GM18909 (cell line): ENCODE results near the gene RASL12.
"Not testable (repeated sequence)": the region's sequence is repeated elsewhere in the genome, so short reads cannot be mapped to it uniquely, and the experiment has no call there.

Experiments
- ATAC-seq: cut with Tn5 transposase; IDR thresholded peaks from one replicate; pipeline ENCODE4 v1.9.1; 2021; ENCODE audit warnings: mild to moderate bottlenecking; ENCODE audit not compliant: unreplicated experiment, poor library complexity

The RASL12 gene

DNA sequence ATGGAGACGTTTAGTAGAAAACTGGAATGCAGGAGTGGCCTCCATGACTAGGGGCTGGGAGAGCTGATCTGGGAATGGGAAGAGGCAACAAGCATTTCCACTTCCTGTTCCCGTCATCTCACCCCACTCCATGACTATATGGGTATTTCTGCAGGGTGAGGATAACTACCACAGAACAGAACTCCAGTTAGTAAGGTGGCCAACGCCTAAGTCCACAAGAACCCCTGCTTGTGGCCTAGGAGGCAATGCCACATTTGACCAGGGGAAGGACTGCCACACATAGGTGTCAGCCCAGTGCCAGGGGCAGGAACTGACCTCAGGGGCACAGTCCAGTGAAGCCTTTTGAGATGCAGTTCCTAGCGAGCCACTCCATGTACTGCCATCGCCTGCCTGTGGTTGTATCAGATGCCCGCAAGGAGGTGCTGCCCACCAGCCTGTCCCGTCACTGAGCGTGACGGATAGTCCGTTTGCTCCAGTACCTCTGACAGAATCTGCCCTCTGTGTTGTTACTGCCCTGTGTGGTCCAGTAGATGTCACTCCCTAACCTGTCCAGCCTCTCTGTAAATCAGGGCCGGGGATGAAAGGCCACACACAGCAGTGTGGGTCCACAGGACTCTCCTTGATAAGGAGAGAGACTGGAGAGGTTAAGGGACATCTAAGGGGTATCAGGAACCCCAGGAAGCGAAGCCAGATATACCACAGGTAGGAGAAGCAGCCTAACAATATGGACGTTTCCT, 34.8 kb downstream of the RASL12 start:
- no peak for ATAC-seq

DNA sequence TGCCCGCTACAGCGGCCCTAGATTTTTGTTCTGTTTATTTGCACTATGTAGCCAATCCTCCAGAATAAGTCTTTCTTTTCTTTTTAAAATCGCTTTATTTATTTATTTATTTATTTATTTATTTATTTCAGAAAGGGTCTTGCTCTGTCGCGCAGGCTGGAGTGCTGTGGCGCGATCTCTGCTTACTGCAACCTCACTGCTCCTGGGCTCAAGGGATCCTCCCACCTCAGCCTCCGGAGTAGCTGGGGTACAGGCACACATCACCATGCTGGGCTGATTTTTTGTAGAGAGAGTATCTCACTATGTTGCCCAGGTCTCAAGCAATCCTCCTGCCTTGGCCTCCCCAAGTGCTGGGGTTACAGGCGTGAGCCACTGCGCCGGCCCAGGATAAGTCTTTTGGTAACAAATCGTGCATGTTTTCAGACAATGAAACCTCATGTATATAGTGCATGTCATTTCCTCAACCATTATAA, 38.0 kb downstream of the RASL12 start:
- no peak for ATAC-seq

DNA sequence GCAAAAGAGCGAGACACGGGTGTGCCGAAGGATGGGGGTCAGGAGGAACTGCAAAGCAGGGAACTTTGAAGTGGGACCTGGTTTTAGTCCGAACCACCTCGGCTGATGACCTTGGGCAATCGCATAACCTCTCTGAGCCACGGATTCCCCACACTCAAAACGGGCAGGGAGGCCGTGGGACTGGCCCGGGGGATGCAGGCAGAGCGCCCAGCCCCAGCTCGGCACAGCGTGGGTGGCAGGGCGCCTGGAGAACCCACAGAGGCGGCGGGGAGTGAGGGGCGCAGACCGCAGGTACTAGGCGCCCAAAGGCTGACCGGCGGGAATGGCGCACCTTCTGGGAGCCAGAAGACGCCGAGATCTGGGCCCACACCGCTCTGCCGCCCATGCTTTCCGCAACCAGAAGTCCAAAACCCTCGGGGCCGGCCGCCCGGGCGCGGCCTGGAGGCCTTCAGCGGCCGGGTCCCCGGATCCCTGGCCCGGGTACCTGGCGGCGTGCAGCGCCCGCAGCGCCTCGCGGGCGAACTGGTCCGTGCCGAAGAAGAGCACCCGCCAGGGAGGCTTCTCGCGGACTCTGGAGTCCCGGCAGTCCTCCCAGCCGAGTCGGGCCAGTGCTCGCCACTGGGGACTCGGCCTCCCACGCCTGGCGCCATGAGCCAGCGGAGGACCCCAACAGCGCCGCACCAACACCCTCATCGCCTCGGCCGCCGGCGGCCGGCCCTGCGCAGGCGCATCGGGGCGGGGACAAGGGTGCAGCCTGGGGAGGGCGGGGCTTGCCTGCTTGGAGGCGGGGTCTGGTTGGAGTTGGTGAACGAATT, 38.7 kb downstream of the RASL12 start, which contains the start of gene MTFMT:
Gene MTFMT, minus strand, starts transcription at position 719 of the 815 bp plus-strand sequence. Its CDS starts 26 bp downstream, at position 693.
- ATAC-seq: peak; percentile 75

DNA sequence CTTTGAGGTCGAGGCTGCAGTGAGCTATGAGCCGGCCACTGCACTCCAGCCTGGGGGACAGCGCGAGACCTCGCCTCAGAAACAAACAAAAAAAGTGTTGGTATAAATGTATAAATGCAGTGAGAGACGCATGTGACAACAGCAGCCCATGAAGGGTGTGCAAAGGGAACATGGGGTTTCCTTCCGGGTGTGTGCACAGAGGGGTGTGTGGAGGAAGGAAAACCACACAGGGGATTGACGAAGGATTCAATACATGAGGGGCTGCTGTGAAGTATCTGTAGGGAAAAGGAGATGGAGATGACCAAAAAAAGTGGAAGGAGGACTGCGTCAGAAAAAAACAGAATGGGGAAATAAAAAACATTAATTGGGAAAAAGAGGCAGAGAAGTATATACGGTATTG, 39.5 kb downstream of the RASL12 start:
- no peak for ATAC-seq

DNA sequence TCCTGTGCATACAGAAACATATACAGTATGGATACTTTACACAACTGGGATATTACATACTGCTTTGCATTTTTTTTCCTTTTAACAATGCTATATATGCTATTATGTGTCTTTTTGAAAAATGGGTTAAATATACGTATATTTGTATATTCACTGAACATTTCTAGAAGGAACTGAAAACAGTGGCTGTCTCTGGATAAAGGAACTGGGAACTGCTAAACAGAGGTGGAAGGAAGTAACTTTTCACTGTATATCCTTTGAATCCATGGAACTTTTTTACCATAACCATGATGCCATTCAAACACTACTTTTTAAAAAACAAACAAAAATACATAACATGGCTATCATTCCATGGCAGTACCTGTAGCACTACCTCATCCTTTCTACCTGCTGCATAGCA, 40.2 kb downstream of the RASL12 start:
- no peak for ATAC-seq

DNA sequence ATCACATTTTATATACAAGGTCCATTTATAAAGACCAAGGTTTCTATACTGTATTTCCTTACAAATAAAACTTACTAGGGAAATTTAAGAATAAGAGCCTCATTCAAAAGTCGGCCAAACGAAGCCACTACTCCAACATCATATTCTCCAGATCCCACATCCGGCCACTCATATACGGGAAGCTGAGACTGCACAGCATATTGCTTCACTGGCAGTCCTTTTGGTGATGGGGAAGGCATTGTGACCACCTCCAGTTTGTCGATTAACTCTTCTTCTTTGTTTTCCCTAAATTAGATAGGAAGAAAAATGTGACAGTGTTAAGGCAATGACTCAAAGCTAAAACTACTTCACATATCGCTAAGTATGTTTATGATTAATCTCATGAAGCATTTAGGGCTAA, 41.0 kb downstream of the RASL12 start:
- no peak for ATAC-seq

DNA sequence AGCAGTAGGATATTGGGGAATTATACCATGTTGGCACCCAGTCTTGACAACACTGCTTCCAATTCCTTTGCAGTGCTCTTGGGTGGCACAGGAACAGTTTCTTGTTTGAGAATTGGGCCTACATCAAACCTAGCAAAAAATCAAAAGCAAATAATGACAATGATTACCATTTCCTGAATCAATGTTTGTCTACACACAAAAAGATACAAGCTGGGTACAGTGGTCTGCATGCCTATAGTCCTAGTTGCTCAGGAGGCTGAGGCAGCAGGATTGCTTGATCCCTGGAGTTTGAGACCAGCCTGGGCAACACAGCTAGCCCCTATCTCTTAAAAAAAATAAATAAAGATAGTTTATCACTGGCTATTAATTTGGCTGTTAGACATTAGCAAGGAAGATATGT, 46.3 kb downstream of the RASL12 start:
- no peak for ATAC-seq

DNA sequence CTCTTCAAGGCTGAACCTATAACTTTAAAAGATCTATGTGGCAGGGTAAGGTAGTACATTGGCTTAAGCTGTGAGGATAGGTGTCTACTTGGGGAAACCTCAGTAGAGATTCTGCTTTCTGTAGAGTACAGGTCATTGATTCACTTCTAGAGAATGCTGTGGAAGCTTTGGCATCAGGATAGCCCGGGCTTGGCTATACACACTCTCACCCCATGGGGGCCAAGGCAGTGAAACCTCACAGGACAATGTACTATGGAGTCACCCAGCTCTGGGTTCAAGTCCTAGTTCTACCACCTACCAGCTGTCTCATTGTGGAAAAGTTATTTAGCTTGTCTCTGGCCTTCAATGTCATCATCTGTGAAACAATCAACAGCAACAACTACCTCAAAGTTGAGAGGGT, 47.4 kb downstream of the RASL12 start:
- no peak for ATAC-seq

DNA sequence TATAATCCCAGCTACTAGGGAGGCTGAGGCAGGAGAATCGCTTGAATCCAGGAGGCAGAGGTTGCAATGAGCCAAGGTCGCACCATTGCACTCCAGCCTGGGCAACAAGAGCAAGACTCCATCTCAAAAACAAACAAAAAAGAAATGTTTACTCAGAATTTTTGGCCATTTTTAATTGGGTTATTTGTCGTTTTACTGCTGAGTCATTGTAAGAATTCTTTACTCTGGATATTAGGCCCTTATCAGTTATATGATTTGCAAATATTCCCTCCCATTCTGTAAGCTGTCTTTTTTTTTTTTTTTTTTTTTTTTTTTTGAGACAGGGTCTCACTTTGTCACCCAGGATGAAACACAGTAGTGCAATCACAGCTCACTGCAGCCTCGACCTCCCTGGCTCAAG, 56.6 kb downstream of the RASL12 start:
- ATAC-seq: not testable (repeated sequence)

DNA sequence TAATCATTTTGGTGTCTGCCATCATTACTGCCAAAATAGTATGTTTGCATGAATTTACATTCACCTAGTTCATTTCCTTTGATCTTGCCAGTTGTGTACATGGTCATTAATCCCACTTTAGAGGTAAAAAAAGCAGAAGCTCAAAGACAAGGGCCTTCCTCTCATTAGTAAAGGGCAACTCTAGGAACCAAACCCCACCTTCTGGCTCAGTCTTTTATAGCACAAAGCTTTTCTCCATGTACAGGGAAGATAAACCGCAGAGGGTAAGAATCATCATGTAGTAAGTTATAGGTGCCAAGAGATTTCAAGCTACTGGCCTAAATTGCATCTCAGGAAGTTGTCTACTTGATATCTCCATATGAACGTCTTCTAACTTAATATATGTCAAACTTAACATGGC, 58.8 kb downstream of the RASL12 start:
- ATAC-seq: no peak

DNA sequence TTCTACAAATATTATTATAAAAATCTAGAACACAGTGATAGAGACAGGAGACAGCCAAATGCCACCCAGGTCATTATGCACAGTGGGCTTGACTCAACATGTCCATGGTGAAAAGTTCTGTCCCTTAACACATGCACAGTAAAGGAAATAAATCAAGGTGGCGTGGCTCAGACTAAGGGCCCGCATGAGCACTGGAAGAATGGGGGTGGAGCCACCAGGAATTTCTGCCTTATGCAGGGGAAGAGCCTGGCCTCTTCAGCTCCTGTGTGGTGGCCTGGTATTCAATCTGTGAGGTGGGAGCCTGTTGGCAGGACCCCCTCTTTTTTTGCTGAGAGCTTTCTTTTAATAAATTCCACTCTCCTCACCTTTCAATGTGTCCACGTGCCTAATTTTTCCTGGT, 60.9 kb downstream of the RASL12 start:
- ATAC-seq: no peak

DNA sequence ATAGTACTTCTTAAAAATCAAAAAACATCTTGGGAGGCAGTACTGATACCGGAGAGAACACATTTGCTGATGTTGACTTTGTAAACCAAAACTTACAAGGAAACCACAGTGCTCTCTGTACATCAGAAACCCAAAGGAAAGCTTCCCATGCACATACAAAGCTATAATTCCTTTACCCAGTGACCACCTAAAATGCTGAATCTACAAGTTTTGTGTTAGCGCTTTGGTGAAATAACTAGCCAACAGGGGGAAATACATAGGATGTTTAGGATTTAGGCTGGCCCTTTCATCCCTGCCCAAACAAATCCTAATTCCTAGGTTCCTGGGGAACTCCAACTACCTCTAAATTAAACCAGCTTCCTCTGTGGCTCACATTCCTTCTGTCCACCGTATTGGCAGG, 62.8 kb downstream of the RASL12 start:
- no peak for ATAC-seq
